ENCODE data around the gene ADD3.

Gene ADD3

DNA sequence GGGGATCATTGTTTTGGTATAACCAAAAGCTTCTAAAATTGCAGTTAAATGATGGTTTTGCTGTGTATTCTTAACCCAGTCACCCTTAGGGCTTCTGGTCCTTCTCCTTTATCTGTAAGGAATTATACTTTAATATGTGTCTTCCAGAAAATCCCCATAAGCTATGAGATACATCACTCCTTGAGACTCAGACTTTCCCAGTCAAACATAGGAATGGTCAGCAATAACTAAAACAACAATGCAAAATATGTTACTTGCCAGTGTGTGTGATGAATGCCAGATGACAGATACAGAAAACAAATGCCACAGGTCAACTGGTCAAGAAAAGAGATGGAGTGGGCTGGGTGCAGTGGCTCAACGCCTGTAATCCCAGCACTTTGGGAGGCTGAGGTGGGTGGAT, 10.1 kb downstream of the ADD3 start:
- no peak for DNase-seq (ENCODE audit: low read depth)
- H3K4me3 ChIP-seq (ENCODE audit: low read depth, low read length): no peak overlapping the region
- TF ChIP-seq, protein P1, sequence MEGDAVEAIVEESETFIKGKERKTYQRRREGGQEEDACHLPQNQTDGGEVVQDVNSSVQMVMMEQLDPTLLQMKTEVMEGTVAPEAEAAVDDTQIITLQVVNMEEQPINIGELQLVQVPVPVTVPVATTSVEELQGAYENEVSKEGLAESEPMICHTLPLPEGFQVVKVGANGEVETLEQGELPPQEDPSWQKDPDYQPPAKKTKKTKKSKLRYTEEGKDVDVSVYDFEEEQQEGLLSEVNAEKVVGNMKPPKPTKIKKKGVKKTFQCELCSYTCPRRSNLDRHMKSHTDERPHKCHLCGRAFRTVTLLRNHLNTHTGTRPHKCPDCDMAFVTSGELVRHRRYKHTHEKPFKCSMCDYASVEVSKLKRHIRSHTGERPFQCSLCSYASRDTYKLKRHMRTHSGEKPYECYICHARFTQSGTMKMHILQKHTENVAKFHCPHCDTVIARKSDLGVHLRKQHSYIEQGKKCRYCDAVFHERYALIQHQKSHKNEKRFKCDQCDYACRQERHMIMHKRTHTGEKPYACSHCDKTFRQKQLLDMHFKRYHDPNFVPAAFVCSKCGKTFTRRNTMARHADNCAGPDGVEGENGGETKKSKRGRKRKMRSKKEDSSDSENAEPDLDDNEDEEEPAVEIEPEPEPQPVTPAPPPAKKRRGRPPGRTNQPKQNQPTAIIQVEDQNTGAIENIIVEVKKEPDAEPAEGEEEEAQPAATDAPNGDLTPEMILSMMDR (IDR thresholded peaks at IDR 0.05; ENCODE audit: low read depth, low read length, missing control alignments): no peak

DNA sequence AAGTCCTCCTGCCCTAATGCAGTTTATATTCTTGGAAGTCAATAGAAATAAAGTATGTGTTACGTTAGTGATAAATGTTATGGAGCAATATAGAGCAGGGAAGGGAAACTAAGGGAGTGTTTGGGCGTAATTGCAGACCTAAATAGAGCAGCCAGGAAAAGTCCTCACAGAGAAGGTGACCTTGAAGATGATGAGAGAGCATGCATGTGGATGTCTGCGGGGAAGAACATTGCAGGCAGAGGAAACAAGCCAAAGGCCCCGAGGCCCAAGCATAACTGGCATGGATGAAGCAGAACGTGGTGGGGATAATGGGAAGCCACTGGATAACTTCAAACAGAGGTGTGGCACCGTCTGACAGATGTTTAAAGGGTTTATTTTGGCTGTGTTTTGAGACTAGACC, 12.5 kb downstream of the ADD3 start:
- H3K4me3 ChIP-seq (ENCODE audit: low read depth, low read length): no peak overlapping the region
- no peak for DNase-seq (ENCODE audit: low read depth)
- TF ChIP-seq, protein P1 (IDR thresholded peaks at IDR 0.05; ENCODE audit: low read depth, low read length, missing control alignments): no peak

DNA sequence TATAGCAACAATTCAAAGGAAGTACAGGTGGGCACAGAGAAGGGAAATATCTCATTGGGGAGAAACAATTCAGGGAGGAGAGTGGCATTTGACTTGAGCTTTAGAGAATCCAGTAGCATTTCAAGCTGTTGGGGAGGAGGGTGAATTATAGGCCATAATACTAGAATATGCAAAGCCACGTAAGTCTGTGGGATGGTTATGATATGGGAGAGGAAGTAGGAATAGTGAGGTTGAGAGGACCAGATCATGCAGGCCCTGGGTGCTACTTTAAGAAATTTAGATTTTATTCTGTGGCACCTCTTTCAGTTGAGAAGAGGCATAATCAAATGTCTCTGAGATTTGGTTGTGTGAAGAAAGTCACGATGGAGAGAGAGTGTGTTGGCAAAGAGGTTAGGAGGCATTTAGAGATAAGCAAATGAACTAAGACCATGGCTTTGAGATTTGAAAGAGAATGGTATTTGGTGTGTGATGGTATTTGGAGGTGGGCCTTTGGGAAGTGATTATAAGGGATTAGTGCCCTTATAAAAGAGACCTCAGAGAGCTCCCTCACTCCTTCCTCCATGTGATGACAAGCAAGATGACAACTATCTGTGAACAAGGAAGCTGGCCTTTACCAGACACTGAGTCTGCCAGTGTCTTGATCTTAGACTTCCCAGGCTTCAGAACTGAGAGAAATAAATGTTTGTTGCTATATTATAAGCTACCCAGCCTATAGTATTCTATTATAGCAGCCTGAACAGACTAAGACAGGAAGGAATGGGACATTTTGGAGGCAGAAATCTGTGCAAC, 15.1 kb downstream of the ADD3 start:
- TF ChIP-seq, protein P1 (IDR thresholded peaks at IDR 0.05; ENCODE audit: low read depth, low read length, missing control alignments): no peak
- no peak overlapping the region for H3K4me3 ChIP-seq (ENCODE audit: low read depth, low read length)
- no peak for DNase-seq (ENCODE audit: low read depth)

DNA sequence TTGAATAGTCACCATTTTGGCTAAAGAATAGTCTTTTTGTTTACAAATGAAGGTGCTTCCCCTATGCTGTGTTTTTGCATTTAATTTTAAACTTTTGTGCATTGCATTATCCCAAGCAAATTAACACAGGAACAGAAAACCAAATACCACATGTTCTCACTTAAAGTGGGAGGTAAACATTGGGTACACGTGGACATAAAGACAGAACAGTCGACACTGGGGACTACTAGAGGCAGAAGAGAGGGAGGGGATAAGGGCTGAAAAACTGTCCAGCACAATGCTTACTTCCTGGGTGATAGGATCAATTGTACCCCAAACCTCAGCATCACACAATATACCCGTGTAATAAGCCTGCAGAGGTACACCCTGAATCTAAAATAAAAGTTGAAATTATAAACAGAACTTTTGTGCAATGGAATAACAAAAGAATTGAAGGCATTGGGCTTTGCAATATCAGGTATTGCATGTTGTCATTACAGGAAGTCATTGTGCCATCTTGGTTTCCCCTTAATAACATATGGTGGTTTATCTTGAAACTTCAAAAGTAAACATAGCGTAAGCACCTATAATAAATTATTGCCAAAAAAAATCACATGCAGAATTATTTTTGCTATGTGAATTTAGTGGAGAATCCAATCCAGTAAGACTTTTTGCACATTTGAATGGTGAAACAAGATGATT, 16.1 kb downstream of the ADD3 start:
- TF ChIP-seq, protein P1 (IDR thresholded peaks at IDR 0.05; ENCODE audit: low read depth, low read length, missing control alignments): no peak
- DNase-seq (ENCODE audit: low read depth): no peak
- H3K4me3 ChIP-seq (ENCODE audit: low read depth, low read length): no peak overlapping the region

DNA sequence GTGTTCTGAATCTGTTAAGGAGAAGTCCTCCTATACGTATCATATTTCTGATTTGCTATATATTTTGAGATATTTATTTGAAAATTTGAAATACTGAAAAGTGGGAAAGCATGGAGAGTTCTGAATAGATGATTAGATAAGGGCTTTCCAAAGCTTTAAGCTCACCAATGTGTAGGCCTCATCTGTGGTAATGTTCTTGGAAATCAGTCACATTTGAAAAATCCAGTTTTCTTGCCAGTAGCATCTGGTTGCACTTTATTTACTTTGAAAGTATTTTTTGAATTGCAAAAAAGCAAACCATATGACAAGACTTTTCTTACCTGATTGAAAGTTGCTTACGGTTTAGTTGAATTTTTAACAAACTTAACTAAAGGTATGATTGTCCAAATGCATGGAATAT, 21.7 kb downstream of the ADD3 start:
- TF ChIP-seq, protein P1 (IDR thresholded peaks at IDR 0.05; ENCODE audit: low read depth, low read length, missing control alignments): no peak
- H3K4me3 ChIP-seq (ENCODE audit: low read depth, low read length): no peak overlapping the region
- DNase-seq (ENCODE audit: low read depth): no peak

DNA sequence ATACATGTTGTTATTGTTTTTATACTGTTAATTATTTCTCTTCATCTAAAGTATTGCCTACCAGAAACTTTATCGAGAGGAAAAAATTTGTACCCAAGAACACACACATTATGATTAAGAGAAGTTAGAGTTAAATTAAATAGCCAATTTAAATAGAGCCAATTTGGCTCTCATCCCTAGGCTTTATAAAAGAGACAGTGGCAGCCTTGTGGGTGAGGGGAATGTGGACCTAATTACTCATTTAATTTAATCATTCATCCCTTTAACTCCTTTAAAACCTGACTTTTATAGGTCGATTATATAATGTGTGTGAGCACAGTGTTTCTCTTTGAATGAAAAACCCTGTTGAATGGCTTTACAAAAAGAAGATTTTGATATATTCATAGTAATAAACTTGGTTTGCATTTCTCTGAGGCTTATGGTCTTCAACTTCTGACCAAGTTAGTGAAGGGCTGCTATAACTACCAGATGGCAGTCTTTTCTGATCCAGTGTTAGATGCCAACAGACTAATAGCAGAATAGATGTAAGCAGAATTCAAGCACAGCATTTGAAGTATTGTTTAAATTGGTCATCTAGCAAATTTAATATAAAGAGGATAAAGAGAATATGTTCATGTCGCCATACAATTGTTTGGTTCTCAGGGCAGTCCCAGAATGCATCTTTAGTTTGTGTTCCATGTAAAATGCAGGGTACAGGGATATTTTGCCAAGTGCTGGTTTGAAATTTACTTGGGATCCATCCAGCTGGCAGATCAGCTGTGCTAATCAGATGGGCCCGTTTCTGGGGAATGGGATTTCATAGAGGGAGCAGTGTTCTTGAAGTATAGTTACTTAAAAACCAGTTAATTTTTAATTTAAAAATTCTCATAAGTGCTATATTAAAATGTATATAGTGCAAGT, 25.3 kb downstream of the ADD3 start:
- DNase-seq (ENCODE audit: low read depth): no peak
- TF ChIP-seq, protein P1 (IDR thresholded peaks at IDR 0.05; ENCODE audit: low read depth, low read length, missing control alignments): no peak
- no peak overlapping the region for H3K4me3 ChIP-seq (ENCODE audit: low read depth, low read length)
